Vagina (tissue), 2 donors: ENCODE measurements around the gene DHRS4.

ENCODE experiments used
- CTCF ChIP-seq, 3 experiments: fragments of 450-650 bp in 2 of 3; fragments of 200-600 bp in 1 of 3; sonication (generic) in 1 of 3; IDR thresholded peaks; one replicate each; pipeline ENCODE4 v1.5.1; 2017 to 2019; ENCODE audit warnings: antibody characterized with exemption in 3 of 3, mild to moderate bottlenecking in 2 of 3, moderate library complexity in 2 of 3
- POLR2A ChIP-seq, 2 donors: fragments of 450-650 bp; IDR thresholded peaks; one replicate each; pipeline ENCODE4 v1.6.1; 2017; ENCODE audit warnings: antibody characterized with exemption in 2 of 2, mild to moderate bottlenecking in 2 of 2, moderate library complexity in 2 of 2
- POLR2AphosphoS5 ChIP-seq, 2 donors: sonication (generic); formaldehyde crosslinking; IDR thresholded peaks; one replicate each; pipeline ENCODE4 v1.9.0; 2017; ENCODE audit warnings: antibody characterized with exemption in 2 of 2, mild to moderate bottlenecking in 2 of 2, low read depth in 1 of 2; ENCODE audit not compliant: insufficient read depth in 1 of 2

- TF ChIP-seq CTCF (IDR thresholded peaks at IDR 0.05) (no peak), POLR2A (IDR thresholded peaks at IDR 0.05) (no peak), POLR2AphosphoS5 (IDR thresholded peaks at IDR 0.05; ENCODE audit: insufficient read depth in 1 of 2, low read depth in 1 of 2) (no peak)
Observed at GRCh38 chr14:23910876-23911210, 42.7 kb upstream of the DHRS4 start.
